Right forelimb (tissue), 1 donor: ENCODE measurements around the gene TGFBR3.

Experiments used
- DNase-seq: peaks from one replicate; pipeline ENCODE4 v3.0.0-alpha.2; 2018

The TGFBR3 gene

DNA sequence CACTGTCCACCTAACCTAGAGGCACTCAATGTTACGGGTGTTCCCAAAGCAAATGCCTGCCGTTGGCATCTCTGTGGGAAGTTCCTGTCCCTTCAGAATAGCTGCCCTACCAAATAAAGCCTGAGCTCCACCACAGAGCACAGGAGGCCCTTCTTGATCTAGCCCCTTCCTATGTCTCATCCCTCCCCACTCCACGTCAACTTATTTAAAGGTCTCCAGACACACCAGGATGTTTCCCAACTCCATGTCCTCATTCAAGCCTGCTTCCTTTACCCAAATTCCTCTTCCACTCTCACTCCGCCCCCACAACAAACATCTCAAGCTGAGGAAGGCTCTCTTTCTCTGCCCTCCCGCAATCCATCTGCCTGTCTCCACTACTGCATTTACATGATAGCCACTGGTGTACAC, 87.7 kb downstream of the TGFBR3 start:
- DNase-seq = no peak

DNA sequence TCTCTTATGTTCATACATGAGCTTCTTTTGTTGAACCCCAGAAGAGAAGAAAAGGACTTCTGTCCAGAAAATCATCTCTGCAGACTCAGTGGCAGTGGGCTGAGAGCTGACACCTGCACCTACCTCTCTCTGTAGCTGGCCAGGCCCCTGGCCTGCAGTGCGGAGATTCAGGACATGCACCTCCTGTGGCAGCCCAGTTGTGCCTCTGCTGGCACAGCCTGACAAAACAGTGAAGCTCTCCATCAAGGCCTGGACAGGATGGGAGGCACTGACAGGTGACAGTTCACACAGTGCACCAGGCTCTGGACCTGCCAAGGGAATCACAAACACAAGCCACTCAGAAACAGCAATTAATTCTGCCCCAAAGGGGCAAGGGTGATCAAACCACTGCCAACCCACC, 88.8 kb downstream of the TGFBR3 start:
- no peak for DNase-seq

DNA sequence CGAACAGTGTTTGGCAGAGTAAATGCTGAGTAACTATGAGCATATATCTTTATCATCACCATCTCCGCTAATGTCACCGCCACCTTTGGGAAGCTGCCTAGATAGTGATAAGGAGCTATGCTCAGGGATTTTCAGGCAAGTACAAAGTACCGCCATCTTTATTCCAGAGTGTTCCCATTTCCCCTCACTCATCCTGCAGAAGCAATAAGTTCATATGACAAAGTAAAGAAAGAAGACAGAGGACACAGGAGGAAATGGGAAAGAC, 89.6 kb downstream of the TGFBR3 start:
- DNase-seq = no peak

DNA sequence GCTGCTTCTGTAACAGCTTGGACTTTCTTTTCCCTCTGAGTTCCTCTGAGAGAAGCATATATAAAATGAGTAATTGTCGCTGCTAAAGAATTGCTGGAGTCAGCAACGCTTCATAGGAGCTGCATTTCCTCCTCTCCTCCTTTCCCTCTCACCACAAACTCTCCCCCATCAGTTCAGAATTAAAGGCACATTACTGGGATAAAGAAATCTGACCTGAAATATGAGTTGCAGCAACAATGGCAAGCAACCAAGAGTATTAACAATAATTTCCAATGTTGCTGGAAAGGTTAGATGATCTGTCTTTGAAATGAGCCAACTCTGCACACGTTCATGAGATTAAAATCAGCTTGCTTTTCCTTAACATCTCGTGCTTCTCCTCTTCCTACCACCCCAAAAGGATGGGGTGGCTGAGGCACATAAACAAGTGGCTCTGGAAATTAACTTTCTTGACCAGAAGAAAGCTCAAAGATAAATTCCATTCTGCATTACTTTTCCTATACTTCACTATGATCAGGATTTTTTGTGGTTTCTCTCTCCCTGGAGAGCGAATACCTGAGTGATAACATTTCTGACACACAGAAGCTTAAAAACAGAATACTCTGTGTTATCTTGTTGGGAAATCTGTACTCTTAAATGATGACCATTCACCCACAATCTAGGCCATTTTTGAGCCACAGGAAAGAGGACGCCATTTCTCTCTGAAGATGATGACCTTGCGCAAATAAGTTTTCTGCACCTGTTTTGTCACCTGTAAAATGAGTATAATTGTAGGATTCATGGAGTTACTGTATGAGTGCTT, 90.2 kb downstream of the TGFBR3 start:
- no peak for DNase-seq

DNA sequence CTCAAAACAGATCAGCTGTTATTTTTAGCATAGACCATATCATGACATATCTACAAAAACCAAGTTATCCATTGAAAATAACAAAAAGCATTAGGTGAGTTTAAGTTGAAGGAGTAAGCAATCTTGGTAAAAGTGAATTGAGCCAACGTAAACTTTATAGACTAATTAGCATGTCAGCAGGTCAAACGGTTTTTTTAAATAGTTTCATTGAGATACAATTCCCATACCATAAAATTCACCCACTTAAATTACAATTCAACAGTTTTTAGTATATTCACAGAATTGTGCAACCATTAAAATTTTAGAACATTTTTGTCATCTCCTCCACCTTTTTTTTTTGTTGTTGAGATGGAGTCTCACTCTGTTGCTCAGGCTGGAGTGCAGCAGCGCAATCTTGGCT, 92.1 kb downstream of the TGFBR3 start:
- DNase-seq = no peak

DNA sequence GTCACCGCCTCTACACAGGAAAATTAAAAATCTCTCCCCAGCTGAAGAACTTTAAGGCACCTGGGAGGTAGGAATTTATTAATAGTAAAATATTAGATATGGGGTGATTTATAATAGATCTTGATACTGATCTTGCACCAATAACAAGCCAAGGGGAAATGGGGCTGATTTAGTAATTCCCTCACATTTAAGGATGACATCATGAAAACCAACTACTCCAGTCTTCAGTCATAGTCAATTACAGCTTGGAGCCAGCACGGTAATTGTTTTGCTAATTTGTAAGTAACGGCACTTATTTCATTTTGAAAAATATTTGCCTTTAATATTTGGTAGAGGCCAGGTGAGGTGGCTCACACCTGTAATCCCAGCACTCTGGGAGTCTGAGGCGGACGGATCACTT, 92.8 kb downstream of the TGFBR3 start:
- no peak for DNase-seq

DNA sequence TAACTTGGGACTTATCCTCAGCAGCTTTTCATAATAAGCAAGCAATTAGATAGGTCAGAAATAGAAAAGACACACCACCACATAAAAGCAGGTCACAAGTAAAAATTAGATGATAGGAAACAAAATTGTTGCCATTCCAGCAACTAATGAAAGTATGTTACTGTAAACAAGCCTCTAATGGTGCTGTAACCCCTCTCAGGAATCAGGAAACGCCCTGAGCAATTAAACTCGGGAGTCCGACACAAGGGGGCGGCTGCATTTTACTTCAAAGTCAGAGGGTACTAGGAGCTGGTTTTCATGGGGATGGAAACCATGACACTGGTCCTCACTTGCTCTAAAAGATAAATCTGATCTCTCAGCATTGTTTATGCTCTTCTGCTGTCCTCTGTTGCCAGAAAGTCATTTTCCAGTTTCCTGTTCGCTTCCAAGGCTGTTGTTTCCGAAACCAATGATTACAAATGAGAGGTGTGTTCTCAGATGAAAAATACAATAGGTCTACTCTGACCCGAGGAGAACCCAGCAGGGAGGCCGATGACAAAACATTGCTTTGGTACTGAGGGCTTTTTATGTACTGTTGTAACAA, 93.4 kb downstream of the TGFBR3 start:
- DNase-seq = no peak

DNA sequence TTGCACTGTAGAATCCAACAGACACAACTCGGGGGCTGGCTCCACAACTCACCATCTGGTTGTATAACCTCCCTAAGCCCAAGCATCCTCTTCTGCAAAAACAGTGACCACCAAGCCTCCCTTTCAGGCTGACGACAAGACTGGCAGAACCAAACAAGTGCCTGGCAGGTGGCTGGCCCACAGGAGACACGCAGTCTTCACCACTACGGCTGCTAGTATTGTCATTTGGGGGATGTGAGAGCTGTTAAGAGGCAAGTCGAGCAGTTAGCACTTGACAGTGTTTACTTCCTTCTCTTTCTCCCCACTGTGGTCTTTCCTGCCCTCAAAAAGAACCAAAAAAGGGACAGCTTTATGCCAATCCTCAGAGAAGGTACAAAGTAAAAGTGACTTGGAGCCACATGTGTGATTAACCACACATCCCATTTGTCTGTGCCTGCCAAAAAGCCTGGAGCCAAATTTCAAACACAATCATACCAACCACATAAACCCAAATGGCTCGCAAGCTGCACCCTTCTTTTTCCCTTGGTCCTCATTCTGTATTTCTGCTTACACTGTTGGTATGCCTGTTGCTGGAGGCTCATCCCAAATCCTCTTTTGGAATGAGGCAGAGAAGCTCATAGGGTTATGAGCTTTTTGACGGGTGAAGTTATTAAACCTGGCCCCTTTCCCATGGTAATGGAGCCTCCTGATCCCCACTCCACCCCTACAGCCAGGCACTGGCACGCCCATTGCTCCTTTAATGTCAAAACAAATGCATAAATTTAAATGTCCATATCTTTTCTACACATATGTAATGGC, 94.1 kb downstream of the TGFBR3 start:
- no peak for DNase-seq

DNA sequence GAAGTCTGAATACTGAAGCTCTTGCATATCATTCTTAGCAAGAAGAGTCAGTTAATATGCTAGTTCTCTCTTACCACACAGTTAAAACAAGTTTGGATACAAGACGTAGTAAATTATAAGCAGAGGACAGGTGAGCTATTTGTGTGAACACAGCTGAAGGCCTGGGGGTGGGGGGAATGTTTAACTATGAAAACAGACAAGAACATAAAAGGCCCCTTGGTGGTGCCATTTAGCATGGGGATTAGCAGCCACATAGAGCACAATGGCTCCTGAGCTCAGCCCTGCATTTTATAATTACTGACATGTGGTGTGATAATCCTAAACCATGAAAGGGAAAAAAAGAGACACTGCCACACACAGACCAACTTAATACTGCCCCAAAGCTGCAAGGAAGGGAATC, 94.8 kb downstream of the TGFBR3 start:
- DNase-seq = no peak

DNA sequence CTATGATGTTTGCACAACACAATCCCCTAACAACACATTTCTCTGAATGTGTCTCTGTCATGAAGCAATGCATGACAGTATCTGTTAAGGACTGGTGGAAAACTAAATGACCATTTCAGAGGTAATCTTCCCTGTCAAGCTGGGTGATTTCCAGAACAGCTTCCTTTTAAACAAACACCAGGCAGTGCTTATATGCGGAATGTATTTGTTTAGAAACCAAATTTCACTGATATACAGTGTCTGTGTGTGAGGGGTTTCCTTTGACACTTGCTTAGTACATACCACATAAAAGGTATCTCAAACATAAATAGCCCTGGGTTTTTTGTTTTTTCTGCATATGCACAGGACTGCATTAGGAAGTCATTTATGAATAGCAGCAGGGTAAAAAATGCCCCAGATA, 95.6 kb downstream of the TGFBR3 start:
- DNase-seq = no peak

DNA sequence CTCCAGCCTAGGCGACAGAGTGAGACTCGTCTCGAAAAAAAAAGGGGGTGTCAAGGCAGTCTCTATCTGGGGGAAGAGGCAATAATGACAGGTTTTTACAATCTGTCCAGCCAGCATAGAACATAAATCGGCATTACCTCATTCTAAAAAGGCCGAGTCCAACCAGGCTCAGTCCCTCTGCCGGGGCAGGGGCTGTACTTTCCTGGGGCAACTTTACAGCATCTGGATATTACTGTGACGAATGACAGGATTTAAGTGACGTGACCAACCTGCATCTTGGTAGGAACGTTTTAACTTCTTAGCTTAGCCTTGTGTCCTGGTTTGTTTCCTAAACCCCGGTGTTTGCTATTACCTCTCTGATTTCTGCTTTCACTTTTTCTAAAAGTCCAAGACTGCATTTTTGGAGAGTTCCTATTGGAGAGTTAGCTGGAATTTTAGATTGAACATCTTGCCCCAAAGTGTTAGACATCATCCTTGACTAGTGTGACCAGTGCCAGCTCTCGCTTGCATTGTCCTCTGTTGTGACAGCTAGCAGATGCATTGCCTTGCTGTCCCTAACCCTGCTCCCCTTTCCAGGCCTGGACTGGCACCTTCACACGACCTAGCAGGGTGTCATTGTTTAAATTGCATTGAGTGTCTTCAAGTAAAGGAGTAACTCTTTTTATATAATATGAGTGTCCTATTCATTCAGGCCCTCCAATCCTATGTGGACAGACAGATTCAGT, 96.5 kb downstream of the TGFBR3 start:
- DNase-seq = no peak

DNA sequence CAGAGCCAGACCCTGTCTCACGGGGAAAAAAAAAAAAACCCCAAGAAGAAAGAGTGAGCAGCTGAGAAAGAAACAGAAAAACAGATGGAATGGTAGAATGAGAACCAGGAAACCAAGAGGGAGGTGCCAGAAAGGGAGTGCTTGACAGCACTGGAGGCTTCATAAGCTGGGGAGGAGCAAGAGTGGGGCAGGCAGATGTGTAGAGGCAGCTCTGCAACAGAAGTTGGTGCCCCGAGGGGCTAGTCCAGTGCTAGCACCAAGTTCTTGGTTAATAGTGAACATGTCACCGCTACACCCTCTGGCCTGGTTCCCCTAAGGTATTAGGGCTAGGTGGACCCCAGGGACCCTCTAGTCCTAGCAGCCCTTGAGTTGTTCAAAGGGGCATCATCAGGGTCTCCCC, 98.0 kb downstream of the TGFBR3 start:
- no peak for DNase-seq

DNA sequence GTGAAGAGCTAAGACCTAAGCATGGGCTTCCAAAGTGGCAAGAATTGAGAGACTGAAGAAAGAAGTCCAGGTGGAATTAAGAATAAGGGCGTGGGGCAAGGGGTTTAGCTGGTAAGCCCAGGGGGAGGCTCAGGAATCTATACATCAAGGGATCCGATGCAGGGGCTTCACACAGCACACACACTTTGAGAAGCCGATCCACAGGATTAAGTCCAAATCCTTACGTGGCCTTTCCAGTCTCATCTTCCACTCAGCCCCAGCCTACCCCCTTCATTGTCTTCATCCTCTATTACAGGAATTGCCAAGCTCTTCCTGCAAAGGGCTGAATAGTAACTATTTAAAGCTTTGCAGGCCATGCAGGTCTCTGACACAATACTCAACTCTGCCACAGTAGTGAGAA, 101.3 kb downstream of the TGFBR3 start:
- DNase-seq = no peak

DNA sequence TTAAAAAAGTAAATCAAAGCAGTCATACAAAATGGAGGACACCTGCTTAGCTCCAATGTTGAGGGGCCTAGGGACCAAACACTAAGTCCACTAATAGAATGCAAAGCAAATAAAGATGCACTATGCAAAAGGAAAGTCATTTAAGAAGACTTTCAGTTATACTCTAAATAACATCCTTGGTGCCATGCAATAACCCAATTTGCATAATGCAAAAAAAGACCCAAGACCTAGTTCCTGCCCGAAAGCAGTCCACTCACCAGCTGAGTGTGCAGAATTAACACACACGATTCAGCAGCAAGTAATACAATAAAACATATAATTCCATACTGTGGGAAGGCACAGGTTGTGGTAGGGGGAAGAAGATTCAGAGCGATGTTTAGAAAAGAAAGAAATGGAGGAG, 101.8 kb downstream of the TGFBR3 start:
- DNase-seq = no peak

DNA sequence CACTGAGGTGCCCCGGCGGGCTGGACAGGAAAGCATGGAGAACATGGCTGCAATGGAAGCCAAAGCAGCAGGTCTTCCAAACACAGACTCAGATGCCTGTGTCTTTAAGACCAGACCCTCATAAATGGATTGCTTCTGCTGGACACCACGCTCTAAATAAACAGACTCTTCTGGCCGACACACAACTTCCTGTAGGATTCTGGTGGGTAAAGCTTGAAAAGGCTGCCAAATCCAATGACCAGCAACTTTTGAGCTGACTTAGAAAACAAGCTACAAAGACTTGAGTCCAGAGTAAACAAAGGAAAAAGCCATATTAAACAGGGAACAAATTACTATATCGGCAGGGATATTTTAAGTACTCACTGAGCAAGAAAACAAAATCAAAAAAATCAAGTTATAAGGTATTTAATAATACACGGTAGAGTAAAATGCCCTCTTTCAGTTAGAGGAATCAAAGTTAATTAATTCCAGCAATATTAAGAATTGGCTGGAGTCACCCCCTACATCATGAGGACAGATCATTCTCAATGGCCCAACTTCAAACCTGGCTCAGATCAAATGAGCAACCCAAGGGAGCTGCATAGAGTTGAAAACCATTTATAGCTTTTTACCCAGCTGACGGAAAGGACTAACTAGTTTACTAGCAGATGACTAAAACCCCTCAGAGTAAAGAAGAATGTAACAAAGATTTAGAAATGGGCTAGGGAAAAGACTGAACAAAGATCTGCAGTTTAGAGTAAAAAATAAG, 102.4 kb downstream of the TGFBR3 start:
- no peak for DNase-seq

DNA sequence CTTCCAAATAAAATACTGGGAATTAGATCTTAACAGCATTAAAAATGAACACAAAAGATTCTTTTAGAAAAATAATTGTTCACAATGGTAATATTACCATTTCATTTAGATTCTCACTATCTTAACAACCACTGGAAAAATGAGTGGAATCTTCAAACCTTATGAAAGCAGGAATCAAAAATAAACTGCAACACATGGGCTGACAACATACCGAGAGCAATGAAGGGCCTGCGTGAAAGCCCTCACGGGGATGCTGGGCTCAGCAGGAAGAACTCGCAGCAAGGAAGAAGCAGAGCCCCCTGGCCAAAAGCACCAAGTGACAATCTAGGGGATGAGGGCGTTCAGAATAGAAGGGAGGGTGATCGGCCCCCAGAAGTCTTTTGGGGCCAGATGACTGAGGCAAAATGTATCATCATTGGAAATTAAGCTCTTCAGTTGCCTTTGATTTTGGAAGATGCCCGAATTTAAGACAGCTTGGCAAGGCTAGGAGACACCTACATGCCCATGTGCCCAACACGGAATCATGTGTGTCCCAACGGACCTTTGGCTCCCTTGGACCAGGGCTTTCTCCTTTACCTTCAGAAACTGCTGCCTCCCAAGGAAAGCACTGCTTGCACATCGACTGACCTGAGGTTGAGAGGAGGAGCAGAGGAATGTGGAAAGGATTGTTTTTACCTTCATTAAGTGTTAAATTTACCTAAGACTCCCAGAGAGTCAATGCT, 103.9 kb downstream of the TGFBR3 start:
- DNase-seq = no peak

DNA sequence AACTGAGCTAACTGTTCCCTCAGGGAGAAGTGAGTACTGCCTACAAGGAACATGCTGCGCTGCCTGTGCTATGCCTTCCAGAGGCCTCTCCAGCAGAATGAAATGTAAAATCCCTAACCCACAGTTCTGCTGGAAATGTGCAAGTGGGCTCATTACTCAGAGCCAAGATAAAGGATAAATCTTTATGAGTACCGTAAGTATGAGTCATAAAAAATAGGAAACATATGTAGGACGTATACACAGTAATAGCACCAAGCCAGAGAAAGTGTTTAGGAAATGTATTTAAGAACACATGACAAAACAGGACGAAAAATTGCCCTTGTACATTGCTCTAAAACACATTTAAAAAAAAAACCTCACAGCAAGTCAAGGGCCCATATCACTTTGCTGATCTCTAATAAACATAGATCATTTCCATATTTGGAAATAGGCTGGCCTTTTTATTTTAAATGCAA, 104.6 kb downstream of the TGFBR3 start:
- DNase-seq = no peak

DNA sequence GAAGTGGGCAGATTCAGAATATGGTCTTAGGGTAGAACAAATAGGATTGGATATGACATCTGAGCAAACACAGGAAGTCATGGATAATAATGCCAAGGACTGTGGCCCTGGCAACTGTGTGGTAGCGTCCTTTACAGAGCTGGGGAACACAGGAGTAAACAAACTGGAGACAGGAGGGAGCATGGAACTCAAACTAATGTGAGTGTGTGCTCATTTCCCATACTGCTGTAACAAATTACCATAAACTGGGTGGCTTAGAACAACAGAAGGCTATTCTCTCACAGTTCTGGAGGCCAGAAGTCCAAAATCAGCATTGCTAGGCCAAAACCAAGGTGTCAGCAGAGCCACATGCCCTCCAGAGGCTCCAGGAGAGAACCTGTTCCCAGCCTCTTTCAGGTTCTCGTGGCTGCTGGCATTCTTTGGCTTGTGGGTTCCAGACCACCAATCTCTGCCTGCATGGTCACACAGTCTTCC, 106.4 kb downstream of the TGFBR3 start:
- DNase-seq = no peak

DNA sequence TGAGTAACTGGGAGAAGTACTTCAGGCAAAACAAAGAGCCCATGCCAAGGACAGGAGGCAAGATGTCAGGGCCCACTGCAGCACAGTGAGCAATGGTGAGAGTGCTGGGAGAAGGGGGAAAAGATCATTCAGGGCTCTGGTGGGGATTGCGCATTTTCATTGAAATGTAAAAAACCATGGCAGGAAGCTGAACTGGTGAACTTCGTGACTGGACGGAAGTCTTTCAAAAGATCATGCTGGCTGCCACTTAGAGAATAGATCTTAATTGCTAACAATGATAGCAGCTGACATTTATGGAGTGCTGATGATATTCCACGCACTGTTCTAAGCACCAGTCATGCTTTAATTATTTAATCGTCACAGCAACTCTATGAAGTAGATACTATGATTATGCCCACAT, 107.0 kb downstream of the TGFBR3 start:
- DNase-seq = no peak

DNA sequence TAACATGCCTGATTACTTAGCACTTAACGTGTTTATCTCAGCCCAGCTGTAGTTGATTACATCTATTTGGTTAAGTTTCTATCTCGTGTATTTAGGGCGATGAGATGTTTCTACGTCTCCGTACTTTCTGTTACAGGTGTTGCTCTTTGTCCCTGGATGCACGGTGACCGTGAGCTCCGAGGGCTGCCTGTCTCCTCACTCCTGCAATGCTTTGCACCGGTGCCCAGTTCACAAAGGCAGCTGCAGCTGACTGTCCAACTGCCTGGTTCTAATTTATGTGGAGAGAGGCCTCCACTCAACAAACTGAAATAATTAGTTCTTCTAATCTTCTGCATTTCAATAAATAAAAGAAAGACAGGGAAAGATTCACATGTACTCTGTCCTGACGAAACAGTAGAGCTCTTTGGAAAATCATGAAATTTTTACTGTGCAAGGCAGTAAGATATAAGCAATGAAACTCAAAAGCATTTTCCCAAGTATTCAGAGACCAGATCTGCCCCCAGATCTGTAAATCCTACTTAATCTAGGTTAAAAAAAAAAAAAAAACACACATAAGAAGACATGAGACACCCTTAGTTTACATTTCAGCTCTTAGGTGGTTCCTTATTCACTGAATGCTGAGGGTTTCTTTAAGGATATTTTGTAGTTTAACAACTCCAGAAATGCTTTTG, 108.2 kb downstream of the TGFBR3 start:
- no peak for DNase-seq

DNA sequence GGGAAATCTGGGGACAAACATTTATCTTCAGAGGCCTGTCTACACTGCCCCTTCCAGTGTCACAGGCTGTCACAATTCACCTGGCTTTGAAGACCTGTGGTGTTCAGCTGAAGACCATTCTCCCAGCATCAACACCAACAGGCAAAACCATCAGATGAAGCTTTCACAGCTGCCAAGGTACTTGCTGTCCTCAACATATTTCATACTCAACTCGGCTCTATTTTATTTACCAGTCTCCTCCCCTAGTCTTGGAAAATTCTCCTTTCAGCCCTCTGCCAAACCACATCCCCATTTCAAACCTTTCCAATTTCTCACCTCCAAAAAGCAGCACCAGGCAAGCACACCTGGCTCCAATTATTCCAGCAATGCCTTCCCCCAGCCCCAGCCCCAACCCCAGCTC, 108.8 kb downstream of the TGFBR3 start:
- no peak for DNase-seq
